ENCODE results near the gene ERC2. TPM values are rescaled to one million over a fixed set of nuclear protein-coding genes. Genes with fewer than 3 reads are reported as not detected.

ERC2 gene
- total and polyA plus RNA-seq, 2 of the 8 experiments (the other 6 are each of a cell fraction or from before 2014, with no cell fraction given) = 16.4 to 22.8 TPM

GRCh38 chr3:55595420-55595819 is 872.8 kb downstream of the ERC2 start (continued):
- TF ChIP-seq CTCF (IDR thresholded peaks at IDR 0.05; ENCODE audit: control extremely low read depth in 1 of 3, insufficient read depth in 1 of 3, low read depth in 1 of 3, low read length in 3 of 3) = no peak
- no peak for TF ChIP-seq ATF2 (IDR thresholded peaks at IDR 0.05; ENCODE audit: low read length)
- TF ChIP-seq CHD7 (IDR thresholded peaks at IDR 0.05; ENCODE audit: insufficient replicate concordance, low read length) = no peak
- no peak for TF ChIP-seq YY1 (IDR thresholded peaks at IDR 0.05; ENCODE audit: low read depth, low read length)
- no peak for TF ChIP-seq MAX (IDR thresholded peaks at IDR 0.05)
- TF ChIP-seq SUZ12 (IDR thresholded peaks at IDR 0.05; ENCODE audit: low read length) = no peak

Measured in H1 (cell line).